GM19468 (cell line): Measurements from ENCODE around the gene SUCLG2.

Experiments
- ATAC-seq: cut with Tn5 transposase; IDR thresholded peaks from one replicate; pipeline ENCODE4 v1.9.1; 2021; ENCODE audit warnings: mild to moderate bottlenecking, moderate library complexity, moderate number of reproducible peaks; ENCODE audit not compliant: unreplicated experiment; ENCODE audit errors: extremely low read depth

The SUCLG2 gene

DNA sequence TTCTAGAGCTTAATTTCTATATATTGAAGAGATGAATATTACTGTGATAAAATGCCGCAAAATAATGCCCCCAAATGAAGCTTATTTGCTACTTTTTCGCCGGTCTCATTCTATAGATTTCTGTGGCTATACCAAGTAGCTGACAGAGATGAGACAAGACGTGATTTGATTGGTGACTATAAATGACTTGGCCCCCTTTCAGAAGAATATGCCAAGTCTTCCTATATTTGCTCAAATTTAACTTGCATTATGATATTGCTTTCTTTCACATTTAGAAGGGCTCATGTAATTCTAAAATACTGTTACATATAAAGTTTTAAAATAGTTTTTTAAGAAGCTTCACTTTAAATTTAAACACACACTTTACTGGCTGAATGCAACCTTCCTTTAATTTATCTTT is 180.1 kb downstream of the SUCLG2 start:
- ATAC-seq = no peak

DNA sequence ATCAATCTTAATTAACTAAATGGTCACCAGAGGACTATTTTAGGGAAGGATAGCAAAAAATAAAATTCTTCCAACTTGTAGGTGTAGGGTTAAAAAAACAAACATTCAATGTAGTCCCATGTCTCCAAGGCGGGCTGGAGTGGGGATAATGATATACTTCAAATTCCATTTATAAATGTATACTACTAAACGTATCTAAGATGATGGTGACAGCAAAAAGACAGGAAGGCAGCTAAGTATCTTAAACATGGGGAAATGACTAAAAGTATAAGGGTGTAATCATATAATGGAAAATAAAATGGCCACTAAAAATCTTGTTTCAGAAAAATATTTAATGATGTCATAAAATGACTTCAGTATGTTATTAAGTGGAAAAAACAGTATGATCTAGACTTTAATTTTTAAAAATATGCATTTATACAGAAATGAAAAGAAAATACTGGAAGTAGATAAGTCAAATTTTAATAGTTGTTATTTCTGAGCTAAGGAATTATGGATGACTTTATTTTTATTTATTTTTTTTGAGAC is 181.7 kb downstream of the SUCLG2 start:
- ATAC-seq = no peak

DNA sequence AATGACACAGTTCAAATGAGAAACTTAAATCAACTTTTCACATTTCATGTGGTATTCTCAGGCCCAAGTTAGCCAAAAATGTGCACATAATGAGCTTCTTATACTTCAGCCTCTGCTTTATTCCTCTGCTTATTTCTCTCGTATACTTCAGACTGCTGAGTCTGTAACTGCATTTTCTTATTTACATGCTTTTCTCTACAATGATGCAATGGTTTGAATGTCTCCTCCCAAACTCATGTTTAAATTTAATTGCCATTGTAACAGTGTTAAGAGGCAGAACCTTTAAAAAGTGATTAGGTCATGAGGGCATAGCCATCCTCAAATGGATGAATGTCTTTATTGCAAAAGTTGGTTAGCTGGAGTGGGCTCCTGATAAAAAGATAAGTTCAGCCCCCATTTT is 184.2 kb downstream of the SUCLG2 start:
- no peak for ATAC-seq

DNA sequence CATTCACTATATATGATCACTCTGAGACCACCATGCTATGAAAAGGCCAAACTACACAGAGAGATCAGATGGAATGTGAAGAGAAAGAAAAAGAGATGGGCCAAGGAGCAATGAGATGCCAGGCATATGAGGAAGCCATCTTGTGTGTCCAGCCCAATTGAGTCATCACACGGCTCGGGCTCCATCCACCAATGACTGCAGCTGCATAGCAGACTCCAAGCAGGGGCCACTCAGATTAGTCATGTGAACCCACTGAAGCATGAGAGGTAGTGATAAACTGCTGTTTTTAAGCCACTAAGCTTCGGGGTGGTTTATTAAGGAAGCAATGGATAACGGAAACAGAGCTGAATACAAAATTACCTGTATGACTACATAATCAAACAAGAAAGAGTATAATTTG is 185.9 kb downstream of the SUCLG2 start:
- ATAC-seq = no peak

- no peak for ATAC-seq
Measured at GRCh38 chr3:67463656-67464055, 190.8 kb downstream of the SUCLG2 start.

- ATAC-seq = no peak
Measured at GRCh38 chr3:67462187-67462586, 192.2 kb downstream of the SUCLG2 start.

DNA sequence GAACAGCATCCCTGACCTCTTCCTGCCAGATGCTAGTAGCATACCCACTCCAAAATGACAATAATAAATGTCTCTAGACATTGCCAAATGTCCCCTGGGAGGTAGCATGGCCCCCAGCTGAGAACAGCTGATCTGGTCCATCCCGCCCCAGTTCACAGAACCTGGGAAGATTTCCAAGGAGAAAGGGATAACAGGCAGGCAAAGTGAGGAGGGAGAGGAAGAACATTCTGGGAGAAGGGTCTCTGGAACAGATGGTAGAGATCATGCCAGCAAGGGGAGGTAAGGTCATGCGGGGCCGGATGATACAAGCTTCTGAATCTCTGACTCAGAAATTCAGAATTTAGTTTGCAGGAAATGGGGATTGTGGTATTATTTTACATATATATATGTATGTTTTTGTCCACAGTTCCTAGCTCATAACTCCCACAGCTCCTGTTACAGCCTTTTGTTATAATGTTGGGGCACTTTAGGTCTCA is 192.7 kb downstream of the SUCLG2 start:
- ATAC-seq = no peak

DNA sequence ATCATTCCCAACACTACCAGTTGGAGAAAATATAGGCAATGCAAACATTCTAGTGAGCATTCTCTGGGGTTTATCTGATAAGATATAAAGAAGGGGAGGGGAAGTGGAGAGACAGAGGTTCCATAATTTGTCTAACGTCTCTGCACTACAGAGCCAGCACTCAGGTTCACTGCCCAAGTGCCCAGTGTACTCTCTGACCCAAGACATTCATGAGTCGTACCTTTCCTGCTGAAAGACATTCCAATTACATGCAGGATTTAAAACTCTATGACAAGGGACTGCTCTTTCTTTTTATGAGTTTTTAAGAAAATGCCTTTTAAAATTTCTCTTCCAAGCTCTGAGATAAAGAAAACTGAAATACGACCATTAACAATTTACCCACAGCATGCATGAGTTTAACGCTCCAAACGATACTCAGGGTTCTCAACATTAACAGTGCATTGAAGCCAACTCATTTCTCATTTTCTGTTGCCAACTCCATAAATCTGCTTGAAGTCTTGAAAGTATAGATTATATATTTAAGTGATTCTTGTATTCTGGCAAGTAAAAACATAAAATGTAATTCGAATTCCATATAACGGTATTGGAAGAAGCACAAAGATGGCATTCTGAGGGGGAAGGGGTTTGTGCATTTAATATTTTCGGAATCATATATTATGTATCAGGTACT is 193.4 kb downstream of the SUCLG2 start:
- ATAC-seq = no peak

- ATAC-seq = no peak
Measured at GRCh38 chr3:67459796-67460195, 194.6 kb downstream of the SUCLG2 start.

- ATAC-seq = no peak
Measured at GRCh38 chr3:67458896-67459530, 195.4 kb downstream of the SUCLG2 start.

DNA sequence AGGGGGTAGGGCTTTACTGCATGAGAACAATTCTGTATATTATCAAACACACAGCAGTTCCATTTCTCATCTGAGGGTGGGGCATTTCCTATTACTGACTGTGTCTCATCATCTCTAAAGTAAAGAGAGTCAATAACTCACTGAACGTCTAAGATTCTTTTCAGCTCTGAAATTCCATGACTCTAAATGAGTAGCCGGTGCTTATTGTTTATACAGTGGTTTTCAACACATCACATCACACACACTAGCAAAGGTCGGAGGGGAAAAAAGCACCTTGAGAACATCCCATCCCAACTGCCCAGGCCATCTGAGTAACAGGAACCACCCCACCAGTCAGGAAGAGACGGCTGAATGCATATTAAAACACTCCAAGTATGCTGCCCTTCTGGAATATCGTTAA is 196.0 kb downstream of the SUCLG2 start:
- ATAC-seq = no peak

- ATAC-seq = no peak
Measured at GRCh38 chr3:67453628-67454027, 200.8 kb downstream of the SUCLG2 start.

DNA sequence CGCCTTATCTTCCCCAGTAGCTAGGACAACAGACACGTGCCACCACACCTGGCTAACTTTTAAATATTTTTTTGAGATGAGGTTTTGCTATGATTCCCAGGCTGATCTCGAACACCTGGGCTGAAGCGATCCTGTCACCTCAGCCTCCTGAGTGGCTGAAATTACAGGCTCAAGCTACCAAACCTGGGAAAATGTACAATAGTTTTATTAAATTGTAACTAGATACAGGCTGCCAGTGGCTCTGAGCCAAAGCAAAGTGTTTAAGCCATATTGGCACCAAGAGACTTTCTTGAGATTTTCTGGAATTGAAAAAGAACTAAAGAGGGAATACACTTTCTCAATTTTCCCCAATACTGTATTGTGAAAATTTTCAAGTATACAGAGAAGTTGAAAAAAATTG is 204.3 kb downstream of the SUCLG2 start:
- ATAC-seq = no peak

- no peak for ATAC-seq
Measured at GRCh38 chr3:67447393-67447792, 207.0 kb downstream of the SUCLG2 start.

- ATAC-seq = no peak
Measured at GRCh38 chr3:67437789-67438188, 216.6 kb downstream of the SUCLG2 start.

- no peak for ATAC-seq
Measured at GRCh38 chr3:67437090-67437489, 217.3 kb downstream of the SUCLG2 start.

DNA sequence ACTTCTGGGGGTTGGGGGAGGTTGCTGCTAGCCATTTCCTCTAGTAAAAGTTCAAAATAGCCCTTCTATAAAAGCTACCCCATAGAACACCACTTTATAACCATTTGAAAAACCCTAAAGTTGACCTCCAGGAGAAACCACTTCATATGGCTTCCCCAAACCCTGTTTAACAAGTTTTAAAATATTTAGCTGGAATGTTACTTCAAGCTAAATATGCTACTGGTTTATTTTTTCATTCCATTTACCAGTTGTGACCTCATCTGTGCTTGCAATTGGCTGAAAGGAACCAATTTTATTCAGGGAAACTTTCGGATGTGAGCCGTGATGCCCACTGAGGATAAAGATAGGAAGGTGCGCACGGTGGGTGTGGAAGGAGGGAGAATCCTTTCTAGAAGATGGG is 221.3 kb downstream of the SUCLG2 start:
- ATAC-seq = no peak

DNA sequence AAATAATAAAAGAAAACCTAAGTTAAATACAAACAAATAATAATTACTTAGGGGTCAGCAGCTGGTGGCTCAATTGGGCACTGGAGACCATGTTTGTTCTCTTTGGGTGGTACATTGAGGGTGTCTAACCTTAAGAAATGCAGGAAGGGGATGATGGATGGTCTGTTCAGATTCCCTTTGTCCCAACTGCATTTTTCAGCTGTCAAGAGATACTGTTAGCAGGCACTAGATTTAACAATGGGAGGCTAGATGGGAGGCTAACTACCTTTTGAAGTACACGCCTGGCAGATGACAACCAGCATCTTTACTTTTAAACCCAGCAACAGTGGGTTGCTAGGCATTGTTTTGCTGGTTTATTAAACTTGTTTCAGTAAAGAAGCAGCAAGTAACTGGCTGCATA is 222.5 kb downstream of the SUCLG2 start:
- no peak for ATAC-seq

DNA sequence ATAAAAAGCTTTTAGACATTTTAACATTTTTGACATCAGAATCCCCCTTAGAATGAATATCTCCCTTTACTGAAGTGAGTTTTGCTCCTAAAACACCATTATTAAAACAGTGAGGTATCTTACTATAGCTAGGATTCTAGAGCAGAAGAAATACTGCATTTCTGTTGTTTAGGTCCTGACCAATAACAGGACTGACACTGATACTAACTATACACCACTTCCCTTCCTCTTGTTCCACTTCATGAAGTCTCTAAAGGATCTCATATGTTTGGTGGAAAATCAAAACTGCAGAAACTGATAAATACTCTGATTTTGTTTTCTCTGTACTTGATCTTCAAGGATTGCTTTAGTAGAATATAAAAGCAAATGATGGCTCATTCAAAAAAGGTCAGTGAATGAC is 230.7 kb downstream of the SUCLG2 start:
- ATAC-seq = no peak

- ATAC-seq = no peak
Measured at GRCh38 chr3:67421912-67422311, 232.5 kb downstream of the SUCLG2 start.

DNA sequence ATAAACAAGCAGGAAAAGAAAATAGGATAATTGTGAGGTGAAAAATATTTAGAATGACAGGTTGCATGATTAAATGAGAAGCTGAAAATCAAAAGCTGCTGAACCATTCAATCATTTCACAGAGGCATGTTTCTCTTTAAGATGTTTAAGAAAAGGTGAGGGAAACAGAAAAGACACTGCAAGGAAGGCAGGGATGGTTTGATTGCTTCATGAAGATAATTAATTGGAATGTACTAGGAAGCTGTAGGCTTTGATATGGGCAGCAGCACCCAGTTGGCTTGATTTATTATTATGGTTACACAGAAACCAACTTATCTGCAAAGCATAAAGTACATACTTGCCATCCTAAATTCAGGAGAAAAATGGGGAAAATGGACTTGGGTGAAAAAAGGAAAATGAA is 234.6 kb downstream of the SUCLG2 start:
- ATAC-seq = no peak

GRCh38 chr3:67419218-67419529 is 235.2 kb downstream of the SUCLG2 start:
- ATAC-seq = no peak
